OCI-M1 (cell line): Measurements from ENCODE around the gene RPA1.

ENCODE experiments used
- DNase-seq: peaks from one replicate; lab custom pipeline; 2025; lab: John Stamatoyannopoulos, UW

Gene RPA1

DNA sequence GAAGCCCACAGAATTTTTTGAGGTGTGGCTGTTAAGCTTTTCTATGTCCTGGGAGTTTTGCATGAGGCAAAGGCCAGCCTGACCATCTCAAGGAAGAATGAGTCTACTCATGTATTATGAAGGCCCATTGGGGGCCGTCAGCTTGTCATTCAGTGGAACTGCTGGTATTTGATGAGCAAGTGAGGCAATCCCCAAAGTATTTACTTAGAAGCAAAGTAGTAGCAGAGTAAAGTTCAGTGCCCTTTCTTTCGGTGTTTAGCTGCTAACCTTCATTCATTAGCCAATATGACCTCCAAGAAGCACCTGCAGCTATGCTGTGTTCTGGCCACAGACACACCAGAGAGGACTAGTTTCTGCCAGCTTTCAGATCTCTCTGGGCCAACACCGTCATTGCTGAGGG lies 80.2 kb downstream of the RPA1 start:
- no peak for DNase-seq

DNA sequence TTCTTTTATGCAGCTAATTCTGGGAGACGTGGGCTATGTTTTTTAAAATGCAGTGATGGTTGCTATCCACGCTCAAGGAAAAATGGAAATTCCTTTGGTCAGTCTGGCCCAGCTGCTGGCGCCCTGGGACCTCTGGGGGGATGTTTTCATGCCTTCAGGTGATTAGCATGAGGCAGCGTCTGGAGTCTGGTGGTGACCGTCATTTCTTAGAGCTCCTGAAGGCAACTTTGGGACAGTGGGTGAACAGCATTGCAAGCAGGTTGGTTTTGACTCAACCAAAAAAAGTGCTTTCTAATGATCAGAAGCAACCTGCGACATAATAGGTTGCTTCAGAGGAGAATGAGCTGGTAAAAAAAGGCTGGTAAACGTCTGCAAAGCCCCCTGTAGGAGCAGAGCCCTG lies 82.3 kb downstream of the RPA1 start:
- DNase-seq = no peak

- no peak for DNase-seq
These were observed 83.9 kb downstream of the RPA1 start for GRCh38 chr17:1913702-1914101.

GRCh38 chr17:1914661-1915083 lies 84.9 kb downstream of the RPA1 start:
- DNase-seq = no peak

DNA sequence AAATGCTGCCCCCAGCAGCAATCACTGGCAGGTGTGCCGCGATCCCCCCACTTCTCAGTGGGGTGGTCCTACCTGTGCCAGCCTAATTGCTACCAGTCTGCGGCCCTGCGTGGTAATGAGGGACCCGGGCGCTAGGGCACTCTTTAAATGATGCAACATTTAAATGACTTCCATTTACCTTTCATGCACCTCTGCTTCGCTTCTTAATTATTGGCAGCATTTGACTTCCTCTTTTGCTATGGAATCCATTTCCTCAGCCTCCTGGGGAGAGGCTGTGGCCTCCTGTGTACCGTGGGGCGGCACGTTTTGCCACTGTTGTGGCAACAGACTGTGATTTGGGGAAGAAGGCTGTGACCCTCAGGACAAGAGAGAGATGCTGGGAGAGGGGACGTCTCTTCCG lies 86.1 kb downstream of the RPA1 start:
- DNase-seq = peak; percentile 24

DNA sequence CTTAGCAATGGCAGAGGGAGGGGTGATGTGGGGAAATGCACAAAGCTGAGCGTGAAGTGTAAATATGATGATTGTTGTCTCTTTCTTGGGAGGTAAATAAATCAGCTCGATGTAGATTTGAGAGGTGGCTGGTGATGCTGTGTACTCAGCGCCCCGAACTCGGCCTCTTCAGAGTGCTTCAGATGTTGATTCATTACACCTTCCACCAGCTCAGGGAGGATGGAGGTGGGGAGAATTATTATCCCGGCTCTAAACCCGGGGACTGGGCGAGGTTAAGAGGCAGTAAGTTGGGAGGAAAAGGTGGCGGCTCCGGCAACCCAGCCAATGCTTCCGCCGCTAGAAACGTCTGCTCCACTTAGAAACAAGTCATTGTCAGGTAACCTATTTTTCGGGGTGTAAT lies 86.5 kb downstream of the RPA1 start:
- no peak for DNase-seq

DNA sequence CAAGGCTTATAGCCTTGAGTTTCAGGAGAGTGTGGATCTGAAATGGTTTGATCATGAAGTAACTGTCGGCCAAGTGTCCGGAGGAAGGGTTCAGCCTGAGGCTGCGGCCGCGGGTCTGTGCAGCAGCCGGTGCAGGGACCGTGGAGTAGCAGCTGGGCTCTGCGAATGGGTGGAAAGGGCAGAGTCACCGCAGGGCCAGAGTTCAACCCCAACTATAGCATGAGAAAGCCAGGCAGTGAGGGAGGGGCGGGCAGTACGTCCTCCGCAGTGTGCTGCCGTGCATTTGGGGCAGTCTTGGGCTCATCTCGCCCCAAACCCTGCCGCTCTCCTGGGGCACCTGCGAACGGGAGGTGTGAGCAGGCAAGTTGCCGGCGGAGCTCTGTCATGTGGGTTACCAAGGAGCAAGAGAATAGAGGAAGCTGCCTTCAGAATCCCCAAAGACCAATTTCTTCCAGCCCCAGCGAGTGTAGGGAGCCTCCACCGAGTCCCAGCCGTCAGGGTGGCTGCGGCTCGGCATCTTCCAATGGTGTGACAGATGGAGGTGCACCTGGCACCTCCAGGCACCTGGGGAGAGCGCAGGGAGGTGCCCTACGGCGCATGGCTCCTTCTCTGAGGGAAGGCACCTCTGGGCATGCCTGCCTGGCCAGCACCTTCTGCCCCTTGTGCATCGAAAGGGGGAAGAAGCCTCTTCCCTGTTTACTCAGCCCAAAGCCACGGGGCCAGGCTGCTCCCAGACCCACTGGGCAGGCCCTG lies 87.3 kb downstream of the RPA1 start:
- DNase-seq = no peak

DNA sequence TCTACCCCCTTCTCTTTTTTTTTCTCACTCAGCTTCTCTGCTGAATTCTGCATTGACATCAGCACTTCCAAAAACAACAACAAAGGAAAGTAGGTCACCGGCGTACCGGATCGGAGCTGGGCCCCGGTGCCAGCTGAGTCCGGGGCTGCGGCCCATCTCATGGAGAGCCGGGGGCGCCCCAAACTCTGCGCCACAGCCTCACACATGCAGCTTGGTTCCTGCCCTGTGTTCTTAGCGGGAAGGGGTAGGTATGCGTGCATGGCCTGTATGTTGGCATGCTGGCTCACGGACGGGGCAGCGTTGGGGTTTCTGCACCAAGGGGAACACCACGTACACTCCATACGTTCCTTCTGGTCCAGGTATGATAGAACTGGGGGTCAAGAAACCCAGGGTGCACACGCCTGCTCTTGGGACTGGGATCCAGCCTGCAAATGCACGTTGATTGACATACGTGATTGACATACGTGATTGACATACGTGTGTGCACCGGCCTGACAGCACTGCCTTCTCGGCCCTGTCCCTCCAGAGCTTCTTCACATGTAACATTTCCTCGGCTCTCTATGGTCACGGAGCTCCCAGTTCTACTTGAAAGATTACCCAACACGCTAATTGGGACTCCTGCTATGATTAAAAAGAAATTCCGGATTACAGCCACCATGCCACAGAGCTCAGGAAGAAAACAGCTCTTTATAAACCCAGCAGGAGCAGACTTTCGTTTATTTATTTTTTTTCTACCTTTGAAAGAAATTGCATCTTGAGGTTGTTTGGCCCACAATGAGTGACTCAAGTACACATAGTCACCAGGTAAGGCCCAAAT lies 88.7 kb downstream of the RPA1 start:
- no peak for DNase-seq

DNA sequence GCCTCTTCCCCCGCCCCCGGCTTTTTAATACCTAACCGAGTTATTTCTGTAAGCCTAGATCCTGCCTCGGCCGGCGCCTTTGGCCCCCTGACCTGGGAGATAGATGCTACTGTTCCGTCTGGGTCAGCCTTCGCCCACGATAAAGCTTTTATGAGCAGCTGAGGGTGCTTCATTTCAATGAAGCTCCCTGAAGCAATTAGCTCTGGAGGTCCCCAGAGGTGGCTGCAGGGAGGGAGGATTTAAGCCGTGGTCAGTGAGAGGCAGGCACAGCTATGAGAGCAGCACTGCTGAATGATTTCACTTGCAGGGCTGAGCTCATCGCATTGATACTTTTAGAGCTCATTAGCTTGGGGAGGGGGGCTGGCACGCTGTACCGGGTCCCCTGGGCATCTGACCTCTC lies 89.4 kb downstream of the RPA1 start:
- no peak for DNase-seq

DNA sequence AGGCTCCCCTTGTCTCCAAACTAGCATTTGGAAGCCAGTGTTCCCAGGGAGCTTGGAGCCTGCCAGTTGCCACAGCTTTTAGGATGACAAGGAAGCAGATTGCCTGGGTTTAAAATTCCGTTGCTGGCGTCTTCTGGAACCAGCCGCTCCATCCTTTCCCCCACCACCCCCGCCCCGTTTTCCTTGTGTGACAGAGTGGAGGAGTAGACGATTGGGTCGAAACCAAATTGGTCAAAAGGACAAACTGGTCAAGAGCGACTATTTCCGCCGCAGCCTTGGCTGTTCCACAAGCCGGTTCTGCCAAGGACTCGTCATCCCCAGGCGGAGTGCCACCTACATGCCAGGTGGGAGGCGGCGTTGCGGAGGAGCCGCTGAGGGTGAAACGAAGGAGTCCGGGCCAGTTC lies 91.1 kb downstream of the RPA1 start:
- no peak for DNase-seq

DNA sequence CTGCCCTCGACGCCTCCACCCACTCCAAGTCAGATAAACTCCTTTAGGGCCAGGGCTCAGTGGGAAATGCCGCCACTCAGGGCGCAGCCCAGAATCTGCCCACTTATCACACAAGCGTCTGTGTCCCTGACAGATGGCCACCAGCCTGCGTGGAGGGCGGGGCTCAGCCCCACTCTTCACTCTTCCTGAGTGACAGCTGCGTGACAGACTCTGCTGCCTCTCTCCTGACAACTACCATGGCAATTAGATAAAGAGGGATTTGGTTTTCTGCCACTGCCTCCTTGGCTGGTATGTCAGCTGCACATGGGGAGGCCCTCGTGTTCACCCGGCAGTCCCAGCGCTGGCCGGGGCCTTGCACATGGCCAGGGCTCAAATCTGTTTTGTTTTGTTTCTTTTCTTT lies 99.2 kb downstream of the RPA1 start:
- DNase-seq = peak; percentile 4

DNA sequence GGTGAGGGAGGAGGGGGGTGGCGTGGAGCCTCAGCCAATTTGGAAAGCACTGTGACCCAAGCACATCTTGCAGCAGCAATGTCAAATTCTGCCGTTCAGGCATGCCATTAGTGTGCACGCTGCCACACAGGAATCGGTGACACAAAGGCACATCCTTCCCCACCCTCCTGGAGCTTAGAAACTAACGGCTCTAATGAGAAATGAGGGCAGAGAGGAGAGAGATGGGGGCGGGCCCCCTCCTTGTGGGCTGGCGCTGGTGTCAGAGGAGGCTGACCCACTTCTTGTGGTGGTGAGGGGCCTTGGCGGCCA lies 100.5 kb downstream of the RPA1 start:
- DNase-seq = no peak

DNA sequence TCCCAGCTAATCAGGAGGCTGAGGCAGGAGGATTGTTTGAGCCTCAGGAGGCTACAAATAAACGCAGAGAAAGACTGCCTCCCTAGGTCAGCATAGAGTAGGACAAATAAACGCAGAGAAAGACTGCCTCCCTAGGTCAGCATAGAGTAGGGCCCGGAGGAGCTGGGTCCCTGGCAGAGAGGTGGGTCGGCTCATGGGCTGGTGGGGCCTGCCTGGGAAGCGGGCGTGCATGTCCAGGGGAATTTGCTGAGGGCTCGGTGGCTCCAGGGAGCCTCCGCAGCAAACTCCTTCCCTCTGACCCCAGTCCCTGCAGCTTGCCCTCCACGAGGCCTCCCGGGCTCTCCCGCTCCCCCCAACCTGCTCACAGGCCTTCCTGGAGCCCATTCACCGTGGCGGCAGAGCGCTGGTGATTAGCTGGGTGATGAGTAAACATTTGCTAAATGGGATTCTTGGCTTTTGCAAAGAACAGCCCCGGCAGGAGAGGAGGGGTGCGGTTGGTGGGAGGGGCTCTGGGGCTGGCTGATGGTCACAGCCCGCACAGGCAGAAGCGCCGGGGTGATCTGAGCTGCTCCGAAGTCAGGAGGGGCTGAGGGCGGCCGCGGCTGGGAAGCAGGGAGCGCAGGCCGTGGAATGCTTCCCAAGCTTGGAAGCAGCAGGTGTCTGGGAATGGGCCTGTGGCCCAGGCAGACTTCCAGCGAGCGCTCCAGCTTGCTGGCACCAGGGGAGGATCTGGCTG lies 102.2 kb downstream of the RPA1 start:
- no peak for DNase-seq

DNA sequence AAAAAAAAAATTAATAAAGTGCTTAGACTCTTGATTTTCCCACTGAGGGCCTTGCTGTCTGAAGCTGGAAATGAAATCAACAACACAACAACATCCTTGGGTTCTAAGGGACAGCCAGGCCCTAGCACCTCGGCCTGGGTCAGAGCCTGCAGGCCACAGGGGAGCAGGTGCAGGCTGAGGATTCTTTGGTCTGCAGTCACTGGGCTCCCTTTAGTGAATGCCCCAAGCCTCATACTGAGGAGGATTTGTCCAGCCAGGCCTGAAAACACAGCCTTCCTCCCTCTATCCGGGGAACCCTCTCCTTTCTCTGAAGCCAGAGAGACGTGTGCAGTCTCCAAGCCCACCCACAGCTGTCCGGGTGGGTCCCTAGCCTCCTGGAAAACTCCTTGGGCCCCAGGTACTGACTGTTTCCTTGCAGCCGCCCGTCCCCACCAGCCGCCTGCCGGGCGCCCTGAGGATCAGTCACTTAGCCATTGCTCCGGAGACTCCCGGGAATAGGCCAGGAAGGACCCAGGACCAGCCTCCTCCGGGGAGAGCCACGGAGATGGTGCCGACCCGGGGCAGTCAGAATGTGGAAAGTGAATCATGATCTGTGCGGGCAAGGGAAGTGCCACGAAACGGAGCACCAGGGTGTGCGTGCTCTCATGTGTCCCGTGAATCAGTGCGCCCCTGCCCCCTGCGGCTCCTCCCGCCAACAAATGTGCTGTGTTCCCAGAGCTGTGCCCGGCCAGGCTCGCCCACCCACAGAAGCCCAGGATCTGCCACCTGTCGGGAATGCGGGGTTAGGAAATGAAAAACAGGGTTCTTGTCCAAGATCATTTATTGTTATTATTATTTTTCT lies 104.3 kb downstream of the RPA1 start:
- DNase-seq = no peak

GRCh38 chr17:1934901-1935300 lies 105.1 kb downstream of the RPA1 start:
- no peak for DNase-seq

- DNase-seq = no peak
These were observed 107.0 kb downstream of the RPA1 start for GRCh38 chr17:1936766-1937165.

DNA sequence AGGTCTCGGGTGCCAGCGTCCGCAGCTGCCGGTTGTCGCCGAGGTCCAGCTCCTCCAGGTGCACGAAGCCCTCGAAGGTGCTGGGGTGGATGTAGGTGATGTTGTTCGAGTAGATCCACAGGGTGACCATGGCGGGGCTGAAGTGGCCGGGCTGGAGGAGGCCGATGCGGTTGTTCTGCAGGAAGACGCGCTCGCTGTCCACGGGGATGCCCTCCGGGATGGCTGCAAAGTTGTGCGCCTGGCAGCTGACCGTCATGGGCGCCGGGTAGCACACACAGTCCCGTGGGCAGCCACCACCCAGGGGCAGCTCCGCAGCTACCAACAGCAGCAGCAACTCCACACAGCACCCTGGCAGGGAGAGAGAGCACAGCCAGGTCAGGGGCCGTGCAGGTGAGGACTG lies 107.7 kb downstream of the RPA1 start:
- DNase-seq = no peak

- DNase-seq = no peak
These were observed 110.4 kb downstream of the RPA1 start for GRCh38 chr17:1939981-1940809.

DNA sequence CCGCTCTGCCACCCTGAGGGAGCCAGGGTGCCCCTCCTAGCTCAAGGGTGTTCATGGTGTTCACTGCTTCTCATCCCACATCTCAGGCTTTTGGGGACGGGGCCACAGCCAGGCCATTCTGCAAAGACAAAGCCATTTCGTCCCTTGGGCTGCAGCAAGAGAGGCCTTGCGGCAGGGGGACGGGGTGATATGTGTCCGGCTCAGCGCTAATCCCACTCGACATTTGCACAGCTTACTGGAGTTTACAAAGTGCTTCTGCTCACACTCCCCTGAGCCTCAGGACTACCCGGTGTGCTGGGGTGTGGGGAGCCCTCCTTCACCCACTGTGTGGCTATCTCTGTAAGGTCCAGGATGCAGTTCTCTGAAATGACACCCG lies 111.0 kb downstream of the RPA1 start:
- DNase-seq = no peak

DNA sequence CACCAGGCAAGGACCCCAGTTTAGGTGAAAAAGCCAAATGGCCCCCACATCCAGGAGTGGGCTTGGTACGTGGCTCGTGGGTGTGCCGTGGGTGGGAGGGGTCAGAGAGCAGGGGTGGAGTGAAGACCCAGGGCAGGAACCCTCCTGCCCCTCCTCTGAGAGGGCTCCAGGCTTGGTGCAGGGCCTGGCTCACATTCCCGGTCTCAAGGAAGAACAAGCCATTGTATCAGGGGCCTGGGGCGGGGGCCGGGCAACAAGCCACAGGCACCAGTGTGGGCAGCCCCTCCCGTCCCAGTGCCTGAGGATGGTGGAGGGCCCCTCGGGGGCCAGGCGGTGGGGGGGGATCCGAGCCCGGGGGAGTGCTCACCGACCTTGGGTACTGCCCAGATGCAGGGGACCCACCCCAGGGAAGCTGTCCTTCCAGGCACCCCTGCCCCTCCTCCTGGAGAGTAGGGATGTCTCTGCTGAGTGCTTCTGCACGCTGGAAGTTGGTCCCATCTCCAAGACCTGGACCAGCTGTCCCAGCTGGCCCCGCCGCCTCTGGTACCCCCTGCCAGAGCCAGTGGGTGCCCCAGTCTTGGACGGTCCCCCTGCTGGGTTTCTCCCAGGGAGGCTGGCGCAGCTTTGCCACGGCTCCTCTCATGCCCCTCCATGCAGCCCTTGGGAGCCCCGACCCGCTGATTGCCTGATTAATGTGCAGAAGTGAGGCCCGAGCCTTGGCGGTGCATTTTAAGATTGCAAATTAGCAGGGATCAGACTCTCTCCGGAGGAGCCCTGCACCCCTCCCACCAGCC lies 111.7 kb downstream of the RPA1 start:
- DNase-seq = no peak

- DNase-seq = no peak
These were observed 112.2 kb downstream of the RPA1 start for GRCh38 chr17:1942066-1942365.
